Osteoblast (primary cell): ENCODE data around the gene SLC4A11. TPM values are rescaled to one million over a fixed set of nuclear protein-coding genes. Genes with fewer than 3 reads are reported as not detected.
A peak's percentile ranks its signal among the peaks of the same experiment; 100 is the strongest.

Source experiments
- DNase-seq: peaks from one replicate; pipeline ENCODE4 v3.0.0; 2011; ENCODE audit warnings: low spot score, mixed read lengths; ENCODE audit not compliant: insufficient read length; ENCODE audit errors: missing footprints
- H2AFZ ChIP-seq: 2 replicates; pipeline ENCODE4 v1.6.0; 2011; ENCODE audit warnings: mild to moderate bottlenecking, low read length
- H3K27ac ChIP-seq: 2 replicates; pipeline ENCODE4 v1.5.1; 2011; ENCODE audit warnings: mild to moderate bottlenecking, low read depth, low read length, moderate library complexity
- H3K27me3 ChIP-seq: 2 replicates; pipeline ENCODE4 v1.6.0; 2012; ENCODE audit warnings: mild to moderate bottlenecking, control low read depth, inconsistent platforms, low read length, moderate library complexity; ENCODE audit not compliant: insufficient read depth
- H3K36me3 ChIP-seq: 2 replicates; pipeline ENCODE4 v1.5.1; 2011; ENCODE audit warnings: mild to moderate bottlenecking, low read length, control low read depth, moderate library complexity; ENCODE audit not compliant: insufficient read depth
- H3K4me1 ChIP-seq: 2 replicates; pipeline ENCODE4 v1.5.1; 2011; ENCODE audit warnings: mild to moderate bottlenecking, low read length, control low read depth, moderate library complexity; ENCODE audit not compliant: insufficient read depth
- H3K4me2 ChIP-seq: 2 replicates; pipeline ENCODE4 v1.6.0; 2011; ENCODE audit warnings: mild to moderate bottlenecking, low read length; ENCODE audit not compliant: insufficient read depth
- H3K4me3 ChIP-seq: fragments of 200-600 bp; sonication (generic); 3 replicates; pipeline ENCODE4 v1.5.1; 2012; ENCODE audit warnings: mild to moderate bottlenecking, low read length, inconsistent platforms; ENCODE audit not compliant: insufficient read depth
- H3K79me2 ChIP-seq: 2 replicates; pipeline ENCODE4 v1.6.0; 2012; ENCODE audit warnings: mild to moderate bottlenecking, low read length, control low read depth, inconsistent platforms; ENCODE audit not compliant: insufficient read depth
- H3K9me3 ChIP-seq: 2 replicates; pipeline ENCODE4 v1.5.1; 2011; ENCODE audit warnings: low read depth, low read length, control low read depth
- H4K20me1 ChIP-seq: 2 replicates; pipeline ENCODE4 v1.6.0; 2012; ENCODE audit warnings: mild to moderate bottlenecking, low read length, control low read depth; ENCODE audit not compliant: insufficient read depth
- CTCF ChIP-seq: IDR thresholded peaks from 2 replicates; pipeline ENCODE4 v1.5.1; 2011; ENCODE audit warnings: mild to moderate bottlenecking, low read depth, low read length, moderate library complexity; ENCODE audit errors: extremely low read depth
- total RNA-seq: library from RNA; depleted of rRNA; stranded (reverse); fragments of >200 nt; gene quantifications from 2 replicates; pipeline ENCODE4 v1.2.3, GENCODE V29; 2012

The SLC4A11 gene
- total RNA-seq, 1 donor, result under 0.01 TPM

- TF ChIP-seq CTCF, result no peak
- Histone ChIP-seq H3K4me1 (no peaks in the 10 kb centered on the region), H2AFZ (no peak overlapping the region), H3K9me3 (no peaks in the 10 kb centered on the region), H3K27ac (no peak overlapping the region), H3K4me2 (no peak overlapping the region), H4K20me1 (no peaks in the 10 kb centered on the region), H3K36me3 (peaks cover 73% of the 10 kb centered on the region), H3K27me3 (no peaks in the 10 kb centered on the region), H3K79me2 (no peaks in the 10 kb centered on the region), H3K4me3 (no peak overlapping the region)
- peak; percentile 71 for DNase-seq
Measured at GRCh38 chr20:3193806-3194616, 45.0 kb downstream of the SLC4A11 start.

- H3K4me1 ChIP-seq, result no peaks in the 10 kb centered on the region
- no peaks in the 10 kb centered on the region for H3K27me3 ChIP-seq
- no peak overlapping the region for H2AFZ ChIP-seq
- H4K20me1 ChIP-seq, result no peaks in the 10 kb centered on the region
- DNase-seq, result no peak
- H3K79me2 ChIP-seq, result no peaks in the 10 kb centered on the region
- no peak overlapping the region for H3K4me3 ChIP-seq
- H3K4me2 ChIP-seq, result no peak overlapping the region
- no peak overlapping the region for H3K27ac ChIP-seq
- TF ChIP-seq CTCF, result no peak
- H3K9me3 ChIP-seq, result no peaks in the 10 kb centered on the region
- H3K36me3 ChIP-seq, result peaks cover 63% of the 10 kb centered on the region
Measured at GRCh38 chr20:3192226-3193015, 46.6 kb downstream of the SLC4A11 start.

GRCh38 chr20:3190681-3191111, 48.3 kb downstream of the SLC4A11 start:
- H4K20me1 ChIP-seq, result no peaks in the 10 kb centered on the region
- no peaks in the 10 kb centered on the region for H3K79me2 ChIP-seq
- no peak overlapping the region for H2AFZ ChIP-seq
- H3K4me3 ChIP-seq, result no peak overlapping the region
- H3K36me3 ChIP-seq, result peaks cover 62% of the 10 kb centered on the region
- no peaks in the 10 kb centered on the region for H3K9me3 ChIP-seq
- no peak for TF ChIP-seq CTCF
- no peak overlapping the region for H3K4me2 ChIP-seq
- H3K4me1 ChIP-seq, result no peaks in the 10 kb centered on the region
- H3K27ac ChIP-seq, result no peak overlapping the region
- DNase-seq, result no peak
- H3K27me3 ChIP-seq, result no peaks in the 10 kb centered on the region

- Histone ChIP-seq H3K4me2 (no peak overlapping the region), H3K9me3 (no peaks in the 10 kb centered on the region), H2AFZ (no peak overlapping the region), H3K79me2 (no peaks in the 10 kb centered on the region), H3K4me3 (no peak overlapping the region), H3K36me3 (peaks cover 52% of the 10 kb centered on the region), H3K4me1 (no peaks in the 10 kb centered on the region), H4K20me1 (no peaks in the 10 kb centered on the region), H3K27ac (no peak overlapping the region), H3K27me3 (no peaks in the 10 kb centered on the region)
- no peak for DNase-seq
- no peak for TF ChIP-seq CTCF
Measured at GRCh38 chr20:3189561-3190131, 49.3 kb downstream of the SLC4A11 start.
